ENCODE data around the gene ZNRD2.

DNA sequence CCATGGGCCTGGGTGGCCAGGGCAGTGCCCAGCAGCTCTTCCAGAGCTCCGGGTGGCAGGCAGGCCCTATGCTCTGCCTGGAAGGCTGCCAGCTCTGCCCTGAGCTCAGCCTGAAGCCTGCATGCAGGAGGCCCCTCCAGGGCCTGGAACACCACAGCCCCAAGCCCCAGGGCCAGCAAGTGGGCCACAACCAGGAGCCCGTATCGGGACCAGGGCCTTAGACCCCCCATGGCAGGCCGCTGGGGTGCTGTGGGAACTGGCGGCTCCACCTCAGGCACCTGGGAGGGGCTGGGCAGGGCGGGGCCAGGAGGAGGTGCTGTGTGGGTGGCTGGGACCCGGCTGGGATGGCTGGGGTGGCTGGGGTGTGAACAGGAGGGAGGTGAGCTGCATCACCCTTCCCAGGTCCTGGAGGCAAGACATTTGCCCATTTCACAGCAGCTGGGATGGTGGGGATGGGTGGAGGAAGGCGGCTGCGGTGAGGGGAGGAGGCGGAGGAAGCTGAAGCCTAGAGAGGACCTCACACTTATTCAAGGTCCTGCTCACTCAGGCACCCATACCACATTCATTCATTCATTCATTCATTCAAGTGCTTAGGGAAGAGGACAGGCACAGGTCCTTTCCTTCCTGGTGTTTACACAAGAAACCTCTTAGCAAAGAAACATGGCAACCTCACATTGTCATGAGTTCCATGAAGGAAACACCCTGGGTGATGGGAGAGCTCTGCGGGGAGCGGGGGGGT, 25.4 kb downstream of the ZNRD2 start, which contains the start of gene KCNK7:
- TF ChIP-seq EZH2 (IDR thresholded peaks at IDR 0.05), result no peak
- no peak for TF ChIP-seq SIN3A (IDR thresholded peaks at IDR 0.05; ENCODE audit: low read depth)
- TF ChIP-seq, protein P1, sequence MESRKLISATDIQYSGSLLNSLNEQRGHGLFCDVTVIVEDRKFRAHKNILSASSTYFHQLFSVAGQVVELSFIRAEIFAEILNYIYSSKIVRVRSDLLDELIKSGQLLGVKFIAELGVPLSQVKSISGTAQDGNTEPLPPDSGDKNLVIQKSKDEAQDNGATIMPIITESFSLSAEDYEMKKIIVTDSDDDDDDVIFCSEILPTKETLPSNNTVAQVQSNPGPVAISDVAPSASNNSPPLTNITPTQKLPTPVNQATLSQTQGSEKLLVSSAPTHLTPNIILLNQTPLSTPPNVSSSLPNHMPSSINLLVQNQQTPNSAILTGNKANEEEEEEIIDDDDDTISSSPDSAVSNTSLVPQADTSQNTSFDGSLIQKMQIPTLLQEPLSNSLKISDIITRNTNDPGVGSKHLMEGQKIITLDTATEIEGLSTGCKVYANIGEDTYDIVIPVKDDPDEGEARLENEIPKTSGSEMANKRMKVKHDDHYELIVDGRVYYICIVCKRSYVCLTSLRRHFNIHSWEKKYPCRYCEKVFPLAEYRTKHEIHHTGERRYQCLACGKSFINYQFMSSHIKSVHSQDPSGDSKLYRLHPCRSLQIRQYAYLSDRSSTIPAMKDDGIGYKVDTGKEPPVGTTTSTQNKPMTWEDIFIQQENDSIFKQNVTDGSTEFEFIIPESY (IDR thresholded peaks at IDR 0.05; ENCODE audit: extremely low read depth, insufficient replicate concordance, low read length), result no peak
- TF ChIP-seq, protein P2, sequence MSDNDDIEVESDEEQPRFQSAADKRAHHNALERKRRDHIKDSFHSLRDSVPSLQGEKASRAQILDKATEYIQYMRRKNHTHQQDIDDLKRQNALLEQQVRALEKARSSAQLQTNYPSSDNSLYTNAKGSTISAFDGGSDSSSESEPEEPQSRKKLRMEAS (IDR thresholded peaks at IDR 0.05), result no peak
